ENCODE data around the gene CABCOCO1.
"Not testable (repeated sequence)": the region's sequence is repeated elsewhere in the genome, so short reads cannot be mapped to it uniquely, and the experiment has no call there.

DNA sequence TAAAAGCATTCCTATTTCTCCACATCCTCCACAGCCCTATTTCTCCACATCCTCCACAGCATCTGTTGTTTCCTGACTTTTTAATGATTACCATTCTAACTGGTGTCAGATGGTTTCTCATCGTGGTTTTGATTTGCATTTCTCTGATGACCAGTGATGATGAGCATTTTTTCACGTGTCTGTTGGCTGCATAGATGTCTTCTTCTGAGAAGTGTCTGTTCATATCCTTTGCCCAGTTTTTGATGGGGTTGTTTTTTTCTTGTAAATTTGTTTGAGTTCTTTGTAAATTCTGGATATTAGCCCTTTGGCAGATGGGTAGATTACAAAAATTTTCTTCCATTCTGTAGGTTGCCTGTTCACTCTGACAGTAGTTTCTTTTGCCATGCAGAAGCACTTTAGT, 49.4 kb downstream of the CABCOCO1 start:
- TF ChIP-seq CTCF, EZH2 (IDR thresholded peaks at IDR 0.05): not testable (repeated sequence)

All from neural progenitor cell (in vitro differentiated cells).